Esophagus squamous epithelium (tissue), 4 donors: ENCODE data around the gene ALDH1L2.

Source experiments
- CTCF ChIP-seq, 6 experiments: fragments of 450-650 bp in 4 of 6; fragments of 200-600 bp in 2 of 6; sonication (generic) in 2 of 6; IDR thresholded peaks; one replicate each; pipeline ENCODE4 v1.5.1; 2016 to 2019; ENCODE audit warnings: antibody characterized with exemption in 6 of 6, mild to moderate bottlenecking in 4 of 6, moderate library complexity in 4 of 6
- POLR2A ChIP-seq, 4 donors: fragments of 450-650 bp; IDR thresholded peaks; one replicate each; pipeline ENCODE4 v1.6.1; 2017; ENCODE audit warnings: antibody characterized with exemption in 4 of 4, mild to moderate bottlenecking in 4 of 4, moderate library complexity in 3 of 4

- TF ChIP-seq POLR2A (IDR thresholded peaks at IDR 0.05) (no peak), CTCF (IDR thresholded peaks at IDR 0.05) (no peak)
Observed at GRCh38 chr12:105048315-105048714, 35.9 kb downstream of the ALDH1L2 start.
